HepG2 (cell line): ENCODE results near the gene ARHGAP10. TPM values are rescaled to one million over a fixed set of nuclear protein-coding genes. Genes with fewer than 3 reads are reported as not detected.

Experiments used
- microRNA-seq: library from miRNA; unstranded; fragments of <30 nt; microRNA quantifications from one replicate; pipeline ENCODE4, GENCODE V29; 2020
- polyA plus RNA-seq, 8 experiments: library from polyadenylated mRNA; depleted of rRNA in 3 of 8; stranded (reverse) in 7 of 8; unstranded in 1 of 8; fragments of >200 nt; fragmentation: Illumina TruSeq in 4 of 8; extraction: Trizol in 4 of 8; gene quantifications; 2 replicates each; pipeline versions ENCODE4 v1.2.1 to v1.2.3, GENCODE V29; 2011 to 2016; ENCODE audit warnings: low read depth in 4 of 8, missing spikeins in 1 of 8, mixed read lengths in 1 of 8; ENCODE audit not compliant: insufficient read depth in 1 of 8
- small RNA-seq, 3 experiments: library from RNA; depleted of rRNA; stranded (forward); fragments of <200 nt; gene quantifications; one replicate each; pipeline ENCODE3, GENCODE V24; 2012; ENCODE audit warnings: low read depth in 2 of 3, low replicate concordance in 1 of 3; ENCODE audit not compliant: insufficient read length in 3 of 3, insufficient read depth in 2 of 3
- total RNA-seq, 5 experiments: library from RNA; depleted of rRNA; stranded (reverse); fragments of >200 nt; fragmentation: Illumina TruSeq; extraction: Trizol; gene quantifications; 2 replicates each; pipeline ENCODE4 v1.2.3, GENCODE V29; 2016; ENCODE audit warnings: low read depth in 1 of 5

The ARHGAP10 gene
- total and polyA plus RNA-seq, 2 of the 13 experiments (the other 11 are each of a cell fraction or from before 2014, with no cell fraction given), result 0.45 to 1.6 TPM

Small RNAs within 50 kb of the gene (microRNA-seq; reads per million reads assigned to microRNA genes)
- not detected for gene MIR4799

Small RNAs within 50 kb of the gene (small RNA-seq; reads per million reads assigned to genes)
- gene MIR4799, result 0 reads per million in 3 experiments
- gene RN7SL254P, result 0 reads per million in 3 experiments
- gene RNA5SP165, result 0 reads per million in 3 experiments

Other genes starting within 250 kb of the ARHGAP10 start
- 26.1 and 30.8 TPM in 2 replicates for gene TMEM184C, start 114.7 kb upstream of the ARHGAP10 start, total RNA-seq (2016; rRNA removed; fragmentation: Illumina TruSeq; extraction: Trizol)
- gene TMEM184C, start 114.7 kb upstream of the ARHGAP10 start, polyA plus RNA-seq (2011; rRNA removed), result 13.0 and 13.9 TPM in 2 replicates
- gene PRMT9, start 47.9 kb upstream of the ARHGAP10 start, total RNA-seq (2016; rRNA removed; fragmentation: Illumina TruSeq; extraction: Trizol), result 9.7 and 10.4 TPM in 2 replicates
- 3.7 and 4.0 TPM in 2 replicates for gene PRMT9, start 47.9 kb upstream of the ARHGAP10 start, polyA plus RNA-seq (2011; rRNA removed)